ENCODE results near the gene SLIT3.

The SLIT3 gene

GRCh38 chr5:168768172-168768571 is 532.8 kb downstream of the SLIT3 start:
- Histone ChIP-seq H3K4me3 (IDR thresholded peaks at IDR 0.05; ENCODE audit: insufficient read depth, low read depth, low read length) (no peak overlapping the region), H4K20me1 (ENCODE audit: insufficient read depth) (no peaks in the 10 kb centered on the region), H3K4me2 (no peak overlapping the region), H3K27ac (no peak overlapping the region), H3K79me2 (ENCODE audit: insufficient read depth, low read depth) (no peaks in the 10 kb centered on the region), H3K4me1 (ENCODE audit: low read depth, poor library complexity, severe bottlenecking) (no peaks in the 10 kb centered on the region), H2AFZ (ENCODE audit: low read depth) (no peak overlapping the region), H3K9ac (no peak overlapping the region), H3K27me3 (ENCODE audit: insufficient read depth, low read depth) (no peaks in the 10 kb centered on the region), H3K36me3 (ENCODE audit: insufficient read depth) (no peaks in the 10 kb centered on the region)
- TF ChIP-seq, protein P1, sequence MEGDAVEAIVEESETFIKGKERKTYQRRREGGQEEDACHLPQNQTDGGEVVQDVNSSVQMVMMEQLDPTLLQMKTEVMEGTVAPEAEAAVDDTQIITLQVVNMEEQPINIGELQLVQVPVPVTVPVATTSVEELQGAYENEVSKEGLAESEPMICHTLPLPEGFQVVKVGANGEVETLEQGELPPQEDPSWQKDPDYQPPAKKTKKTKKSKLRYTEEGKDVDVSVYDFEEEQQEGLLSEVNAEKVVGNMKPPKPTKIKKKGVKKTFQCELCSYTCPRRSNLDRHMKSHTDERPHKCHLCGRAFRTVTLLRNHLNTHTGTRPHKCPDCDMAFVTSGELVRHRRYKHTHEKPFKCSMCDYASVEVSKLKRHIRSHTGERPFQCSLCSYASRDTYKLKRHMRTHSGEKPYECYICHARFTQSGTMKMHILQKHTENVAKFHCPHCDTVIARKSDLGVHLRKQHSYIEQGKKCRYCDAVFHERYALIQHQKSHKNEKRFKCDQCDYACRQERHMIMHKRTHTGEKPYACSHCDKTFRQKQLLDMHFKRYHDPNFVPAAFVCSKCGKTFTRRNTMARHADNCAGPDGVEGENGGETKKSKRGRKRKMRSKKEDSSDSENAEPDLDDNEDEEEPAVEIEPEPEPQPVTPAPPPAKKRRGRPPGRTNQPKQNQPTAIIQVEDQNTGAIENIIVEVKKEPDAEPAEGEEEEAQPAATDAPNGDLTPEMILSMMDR (conservative IDR thresholded peaks at IDR 0.05; ENCODE audit: low read depth, low read length) = no peak

GRCh38 chr5:168766426-168766700 is 534.6 kb downstream of the SLIT3 start:
- no peaks in the 10 kb centered on the region for H3K36me3 ChIP-seq (ENCODE audit: insufficient read depth)
- TF ChIP-seq, protein P1 (conservative IDR thresholded peaks at IDR 0.05; ENCODE audit: low read depth, low read length) = no peak
- no peaks in the 10 kb centered on the region for H4K20me1 ChIP-seq (ENCODE audit: insufficient read depth)
- H3K9ac ChIP-seq = no peak overlapping the region
- no peaks in the 10 kb centered on the region for H3K27me3 ChIP-seq (ENCODE audit: insufficient read depth, low read depth)
- no peak overlapping the region for H2AFZ ChIP-seq (ENCODE audit: low read depth)
- no peak overlapping the region for H3K4me3 ChIP-seq (IDR thresholded peaks at IDR 0.05; ENCODE audit: insufficient read depth, low read depth, low read length)
- no peak overlapping the region for H3K27ac ChIP-seq
- no peaks in the 10 kb centered on the region for H3K4me1 ChIP-seq (ENCODE audit: low read depth, poor library complexity, severe bottlenecking)
- no peak overlapping the region for H3K4me2 ChIP-seq
- no peaks in the 10 kb centered on the region for H3K79me2 ChIP-seq (ENCODE audit: insufficient read depth, low read depth)

- Histone ChIP-seq H4K20me1 (ENCODE audit: insufficient read depth) (no peaks in the 10 kb centered on the region), H3K27me3 (ENCODE audit: insufficient read depth, low read depth) (no peaks in the 10 kb centered on the region), H3K36me3 (ENCODE audit: insufficient read depth) (no peaks in the 10 kb centered on the region), H3K27ac (no peak overlapping the region), H3K4me3 (IDR thresholded peaks at IDR 0.05; ENCODE audit: insufficient read depth, low read depth, low read length) (no peak overlapping the region), H3K4me1 (ENCODE audit: low read depth, poor library complexity, severe bottlenecking) (no peaks in the 10 kb centered on the region), H3K9ac (no peak overlapping the region), H3K4me2 (no peak overlapping the region), H2AFZ (ENCODE audit: low read depth) (no peak overlapping the region), H3K79me2 (ENCODE audit: insufficient read depth, low read depth) (no peaks in the 10 kb centered on the region)
- TF ChIP-seq, protein P1 (conservative IDR thresholded peaks at IDR 0.05; ENCODE audit: low read depth, low read length) = no peak
Observed at GRCh38 chr5:168765551-168766425, 535.2 kb downstream of the SLIT3 start.

- Histone ChIP-seq H2AFZ (ENCODE audit: low read depth) (no peak overlapping the region), H3K27me3 (ENCODE audit: insufficient read depth, low read depth) (no peaks in the 10 kb centered on the region), H3K79me2 (ENCODE audit: insufficient read depth, low read depth) (no peaks in the 10 kb centered on the region), H3K4me3 (IDR thresholded peaks at IDR 0.05; ENCODE audit: insufficient read depth, low read depth, low read length) (no peak overlapping the region), H4K20me1 (ENCODE audit: insufficient read depth) (no peaks in the 10 kb centered on the region), H3K9ac (no peak overlapping the region), H3K4me1 (ENCODE audit: low read depth, poor library complexity, severe bottlenecking) (no peaks in the 10 kb centered on the region), H3K4me2 (no peak overlapping the region), H3K27ac (no peak overlapping the region), H3K36me3 (ENCODE audit: insufficient read depth) (no peaks in the 10 kb centered on the region)
- TF ChIP-seq, protein P1 (conservative IDR thresholded peaks at IDR 0.05; ENCODE audit: low read depth, low read length) = no peak
Observed at GRCh38 chr5:168765086-168765550, 535.8 kb downstream of the SLIT3 start.
